ENCODE results near the gene UCN.
"Not testable (repeated sequence)": the region's sequence is repeated elsewhere in the genome, so short reads cannot be mapped to it uniquely, and the experiment has no call there.

UCN gene

DNA sequence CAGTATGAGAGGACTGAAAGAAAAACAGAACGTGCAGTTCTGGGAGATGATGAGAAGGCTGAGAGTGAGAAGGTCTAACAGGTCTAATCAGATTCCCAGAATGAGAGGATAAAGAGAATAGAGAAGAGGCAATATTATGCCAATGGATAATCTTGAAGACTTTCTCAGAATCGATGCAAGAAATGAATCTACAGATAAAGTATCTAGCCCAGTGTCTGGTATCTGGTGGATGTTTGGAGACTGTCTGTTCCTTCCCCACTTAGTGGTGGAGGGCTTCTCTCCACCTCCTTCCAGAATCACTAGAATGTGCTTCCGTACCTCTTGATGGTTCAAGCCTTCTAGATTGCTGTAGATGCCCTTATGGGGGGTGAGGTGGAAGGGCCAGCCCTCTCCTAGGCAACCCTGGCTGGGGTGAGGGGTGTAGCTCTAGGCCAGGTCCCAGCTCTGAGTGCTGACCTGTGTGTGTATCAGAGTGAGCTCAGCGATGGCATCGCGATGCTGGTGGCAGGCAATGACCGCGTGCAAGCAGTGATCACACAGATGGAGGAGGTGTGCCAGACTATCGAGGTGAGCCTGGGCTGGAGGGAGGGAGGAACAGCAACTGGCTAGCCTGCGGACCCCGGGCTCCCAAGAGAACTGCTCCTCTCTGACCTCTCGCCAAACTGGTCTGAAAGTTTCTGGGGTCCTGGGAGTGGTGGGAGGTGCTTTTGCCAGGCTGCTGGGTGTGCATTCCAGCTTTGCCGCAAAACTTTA is 3.6 kb downstream of the UCN start:
- H3K27ac ChIP-seq = no peak overlapping the region
- no peak for TF ChIP-seq CTCF (conservative IDR thresholded peaks at IDR 0.05)
- TF ChIP-seq ZFX (IDR thresholded peaks at IDR 0.05) = no peak

GRCh38 chr2:27303093-27304025 is 4.9 kb downstream of the UCN start:
- peak overlapping the region; percentile 40 for H3K27ac ChIP-seq
- TF ChIP-seq ZFX (IDR thresholded peaks at IDR 0.05) (no peak), CTCF (conservative IDR thresholded peaks at IDR 0.05) (peak; percentile 90)

GRCh38 chr2:27300606-27301005 is 7.6 kb downstream of the UCN start:
- H3K27ac ChIP-seq = not testable (repeated sequence)

- H3K27ac ChIP-seq = peak overlapping the region; percentile 47
- TF ChIP-seq ZFX (IDR thresholded peaks at IDR 0.05) (no peak), CTCF (conservative IDR thresholded peaks at IDR 0.05) (no peak)
These were observed 9.7 kb downstream of the UCN start for GRCh38 chr2:27298391-27299080.

DNA sequence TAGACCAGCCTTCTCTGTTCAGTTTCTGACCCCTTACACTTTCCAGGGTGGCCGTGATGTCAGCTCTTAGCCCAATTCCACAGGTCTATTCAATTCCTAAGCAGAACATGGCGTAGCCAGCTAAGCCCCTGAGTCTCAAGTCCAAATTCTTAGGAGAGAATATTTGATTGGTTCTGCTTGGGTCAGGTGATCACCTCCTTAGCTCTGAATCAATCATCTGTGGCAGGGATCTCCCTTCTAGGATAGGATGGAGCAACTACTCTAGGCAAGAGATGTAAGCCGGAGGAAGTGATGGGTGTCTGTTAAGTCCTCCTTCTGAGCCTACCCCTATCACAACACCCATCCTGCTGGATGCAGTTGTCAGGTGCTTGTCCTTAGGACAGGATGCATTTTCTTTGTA is 11.1 kb downstream of the UCN start:
- TF ChIP-seq CTCF (conservative IDR thresholded peaks at IDR 0.05) (no peak), ZFX (IDR thresholded peaks at IDR 0.05) (no peak)
- H3K27ac ChIP-seq = no peak overlapping the region

- TF ChIP-seq CTCF (conservative IDR thresholded peaks at IDR 0.05) = no peak
- no peak for TF ChIP-seq ZFX (IDR thresholded peaks at IDR 0.05)
- no peak overlapping the region for H3K27ac ChIP-seq
These were observed 11.8 kb downstream of the UCN start for GRCh38 chr2:27296481-27296880.

DNA sequence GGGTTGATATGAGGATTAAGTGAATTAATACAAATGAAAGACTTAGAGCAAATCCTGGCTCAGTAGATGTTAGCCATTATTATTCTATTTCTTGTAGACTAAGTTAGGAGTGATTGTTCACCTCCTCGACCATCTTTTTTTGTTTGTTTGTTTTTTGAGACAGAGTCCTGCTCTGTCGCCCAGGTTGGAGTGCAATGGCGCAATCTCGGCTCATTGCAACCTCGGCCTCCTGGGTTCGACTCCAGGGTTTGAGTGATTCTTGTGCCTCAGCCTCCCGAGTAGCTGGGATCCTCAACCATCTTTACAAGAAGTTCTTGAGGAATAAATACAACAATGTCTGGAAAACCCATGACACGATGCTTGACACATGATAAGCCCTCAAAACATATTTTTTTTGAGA is 13.3 kb downstream of the UCN start:
- no peak for TF ChIP-seq CTCF (conservative IDR thresholded peaks at IDR 0.05)
- no peak for TF ChIP-seq ZFX (IDR thresholded peaks at IDR 0.05)
- peak overlapping the region; percentile 95 for H3K27ac ChIP-seq

All from C4-2B (cell line).